WTC11 (cell line): ENCODE measurements around the gene ADPRS. TPM values are rescaled to one million over a fixed set of nuclear protein-coding genes. Genes with fewer than 3 reads are reported as not detected.

Experiments used
- ATAC-seq: fragments of 200-7000 bp; cut with Tn5 transposase; 2 replicates; pipeline ENCODE4 v1.10.0; 2021; ENCODE audit warnings: mild to moderate bottlenecking, moderate library complexity
- CTCF ChIA-PET: fragments of 300-600 bp; sonication (Branson Sonifier 250); formaldehyde crosslinking; loops from one replicate; lab custom pipeline; 2021; ENCODE audit warnings: antibody characterized with exemption; lab: Charles Lee
- POLR2A ChIA-PET: fragments of 350-600 bp; sonication (Branson Sonifier 250); formaldehyde crosslinking; loops from one replicate; lab custom pipeline; 2021; ENCODE audit warnings: antibody characterized with exemption; lab: Charles Lee
- DNase-seq: peaks from one replicate; pipeline ENCODE4 v3.0.0; 2021; ENCODE audit warnings: low spot score
- H3K27ac Mint-ChIP-seq: 2 replicates; pipeline ENCODE4 v1.8.0; 2021; ENCODE audit warnings: mixed read lengths
- H3K27me3 Mint-ChIP-seq: 2 replicates; pipeline ENCODE4 v1.8.0; 2021; ENCODE audit warnings: low read depth, mild to moderate bottlenecking, moderate library complexity, mixed read lengths
- H3K36me3 Mint-ChIP-seq: 2 replicates; pipeline ENCODE4 v1.8.0; 2021; ENCODE audit warnings: mixed read lengths
- H3K4me1 Mint-ChIP-seq: 2 replicates; pipeline ENCODE4 v1.8.0; 2022; ENCODE audit warnings: mixed read lengths
- H3K4me3 Mint-ChIP-seq: 2 replicates; pipeline ENCODE4 v1.8.0; 2021; ENCODE audit warnings: mild to moderate bottlenecking, moderate library complexity, mixed read lengths
- H3K9me3 Mint-ChIP-seq: 2 replicates; pipeline ENCODE4 v1.8.0; 2021; ENCODE audit warnings: mixed read lengths
- ATF1 ChIP-seq: sonication (generic); formaldehyde crosslinking; IDR thresholded peaks from 2 replicates; pipeline ENCODE4 v1.8.1; 2023; ENCODE audit warnings: mild to moderate bottlenecking, moderate library complexity, missing genetic modification reagents
- FOXK1 ChIP-seq: sonication (generic); formaldehyde crosslinking; IDR thresholded peaks from 2 replicates; pipeline ENCODE4 v1.8.0; 2022; ENCODE audit warnings: mild to moderate bottlenecking, moderate library complexity, missing genetic modification reagents
- KAT7 ChIP-seq: sonication (generic); formaldehyde crosslinking; IDR thresholded peaks from 2 replicates; pipeline ENCODE4 v1.8.1; 2023; ENCODE audit warnings: missing genetic modification reagents, mild to moderate bottlenecking, borderline replicate concordance
- NFYB ChIP-seq: sonication (generic); formaldehyde crosslinking; conservative IDR thresholded peaks from 2 replicates; pipeline ENCODE4 v1.8.0; 2022; ENCODE audit warnings: low read depth, missing genetic modification reagents
- NR2C2 ChIP-seq: sonication (generic); formaldehyde crosslinking; IDR thresholded peaks from 2 replicates; pipeline ENCODE4 v1.8.0; 2022; ENCODE audit warnings: mild to moderate bottlenecking, missing genetic modification reagents
- RELA ChIP-seq: sonication (generic); formaldehyde crosslinking; IDR thresholded peaks from 2 replicates; pipeline ENCODE4 v1.8.1; 2022; ENCODE audit warnings: missing genetic modification reagents, mild to moderate bottlenecking, borderline replicate concordance
- SMAD4 ChIP-seq: sonication (generic); formaldehyde crosslinking; IDR thresholded peaks from 2 replicates; pipeline ENCODE4 v1.8.0; 2022; ENCODE audit warnings: mild to moderate bottlenecking, missing genetic modification reagents
- ZBTB21 ChIP-seq: sonication (generic); formaldehyde crosslinking; IDR thresholded peaks from 2 replicates; pipeline ENCODE4 v1.8.1; 2023; ENCODE audit warnings: mild to moderate bottlenecking, missing genetic modification reagents, borderline replicate concordance
- ZNF138 ChIP-seq: sonication (generic); formaldehyde crosslinking; conservative IDR thresholded peaks from 2 replicates; pipeline ENCODE4 v1.8.1; 2022; ENCODE audit warnings: mild to moderate bottlenecking, moderate library complexity, missing genetic modification reagents
- ZNF263 ChIP-seq: sonication (generic); formaldehyde crosslinking; IDR thresholded peaks from 2 replicates; pipeline ENCODE4 v1.8.1; 2022; ENCODE audit warnings: low read depth, mild to moderate bottlenecking, moderate library complexity, missing genetic modification reagents
- ZNF416 ChIP-seq: fragments of 250-450 bp; sonication (Bioruptor Pico); IDR thresholded peaks from 2 replicates; pipeline ENCODE4 v1.9.0; 2021; ENCODE audit warnings: mild to moderate bottlenecking, inconsistent platforms
- ZNF425 ChIP-seq: fragments of 250-450 bp; sonication (Bioruptor Pico); conservative IDR thresholded peaks from 2 replicates; pipeline ENCODE4 v1.9.0; 2021; ENCODE audit warnings: mild to moderate bottlenecking
- total RNA-seq: library from RNA; stranded (reverse); gene quantifications from 3 replicates; pipeline ENCODE4 v1.2.3, GENCODE V29; 2021
- TF ChIP-seq, protein P1 (sequence below): sonication (generic); formaldehyde crosslinking; IDR thresholded peaks from 2 replicates; pipeline ENCODE4 v1.8.1; 2023; ENCODE audit warnings: mild to moderate bottlenecking, missing genetic modification reagents
- TF ChIP-seq, protein P2 (sequence below): fragments of 200-600 bp; IDR thresholded peaks from 2 replicates; pipeline ENCODE4 v1.8.0; 2022; ENCODE audit warnings: antibody characterized with exemption
- TF ChIP-seq, protein P3 (sequence below): sonication (generic); formaldehyde crosslinking; IDR thresholded peaks from 2 replicates; pipeline ENCODE4 v1.8.0; 2023; ENCODE audit warnings: missing genetic modification reagents, mild to moderate bottlenecking, borderline replicate concordance
- TF ChIP-seq, protein P4 (sequence below): sonication (generic); formaldehyde crosslinking; IDR thresholded peaks from 2 replicates; pipeline ENCODE4 v1.8.1; 2023; ENCODE audit warnings: mild to moderate bottlenecking, moderate library complexity, missing genetic modification reagents
- TF ChIP-seq, protein P5 (sequence below): fragments of 250-450 bp; sonication (Bioruptor Pico); IDR thresholded peaks from 2 replicates; pipeline ENCODE4 v1.9.0; 2021; ENCODE audit warnings: mild to moderate bottlenecking

ADPRS gene
- total RNA-seq, 1 experiment from 2014 or later: 32.7 TPM

DNA sequence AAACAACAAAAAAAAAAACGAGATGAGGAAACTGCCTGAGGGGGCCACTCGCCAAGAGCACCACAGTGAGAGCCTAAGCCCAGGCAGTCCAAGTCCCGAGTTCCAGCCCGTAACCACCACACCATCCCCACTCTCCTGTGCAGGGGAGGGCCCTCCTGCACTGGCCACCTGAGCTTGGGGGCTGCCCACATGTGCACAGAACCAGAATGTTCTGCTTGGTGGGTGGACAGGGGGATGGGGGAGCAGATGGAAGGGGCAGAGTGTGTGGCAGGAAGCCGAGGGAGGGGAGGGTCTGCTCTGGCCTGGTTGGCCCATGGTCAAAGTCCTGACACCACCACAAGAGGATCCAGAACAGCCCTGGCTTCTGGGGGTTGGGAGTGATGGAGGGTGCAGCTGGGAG, 17.6 kb downstream of the ADPRS start (continued):
- TF ChIP-seq, protein P1, sequence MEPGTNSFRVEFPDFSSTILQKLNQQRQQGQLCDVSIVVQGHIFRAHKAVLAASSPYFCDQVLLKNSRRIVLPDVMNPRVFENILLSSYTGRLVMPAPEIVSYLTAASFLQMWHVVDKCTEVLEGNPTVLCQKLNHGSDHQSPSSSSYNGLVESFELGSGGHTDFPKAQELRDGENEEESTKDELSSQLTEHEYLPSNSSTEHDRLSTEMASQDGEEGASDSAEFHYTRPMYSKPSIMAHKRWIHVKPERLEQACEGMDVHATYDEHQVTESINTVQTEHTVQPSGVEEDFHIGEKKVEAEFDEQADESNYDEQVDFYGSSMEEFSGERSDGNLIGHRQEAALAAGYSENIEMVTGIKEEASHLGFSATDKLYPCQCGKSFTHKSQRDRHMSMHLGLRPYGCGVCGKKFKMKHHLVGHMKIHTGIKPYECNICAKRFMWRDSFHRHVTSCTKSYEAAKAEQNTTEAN: no peak
- TF ChIP-seq NFYB (CRISPR knock-in tag): no peak
- TF ChIP-seq ZNF416: no peak
- TF ChIP-seq ZBTB21 (CRISPR knock-in tag): no peak
- no peak for TF ChIP-seq ATF1 (CRISPR knock-in tag)
- TF ChIP-seq SMAD4 (CRISPR knock-in tag): no peak
- TF ChIP-seq ZNF138 (CRISPR knock-in tag): no peak
- no peak for TF ChIP-seq ZNF425 (CRISPR knock-in tag)
- TF ChIP-seq, protein P2, sequence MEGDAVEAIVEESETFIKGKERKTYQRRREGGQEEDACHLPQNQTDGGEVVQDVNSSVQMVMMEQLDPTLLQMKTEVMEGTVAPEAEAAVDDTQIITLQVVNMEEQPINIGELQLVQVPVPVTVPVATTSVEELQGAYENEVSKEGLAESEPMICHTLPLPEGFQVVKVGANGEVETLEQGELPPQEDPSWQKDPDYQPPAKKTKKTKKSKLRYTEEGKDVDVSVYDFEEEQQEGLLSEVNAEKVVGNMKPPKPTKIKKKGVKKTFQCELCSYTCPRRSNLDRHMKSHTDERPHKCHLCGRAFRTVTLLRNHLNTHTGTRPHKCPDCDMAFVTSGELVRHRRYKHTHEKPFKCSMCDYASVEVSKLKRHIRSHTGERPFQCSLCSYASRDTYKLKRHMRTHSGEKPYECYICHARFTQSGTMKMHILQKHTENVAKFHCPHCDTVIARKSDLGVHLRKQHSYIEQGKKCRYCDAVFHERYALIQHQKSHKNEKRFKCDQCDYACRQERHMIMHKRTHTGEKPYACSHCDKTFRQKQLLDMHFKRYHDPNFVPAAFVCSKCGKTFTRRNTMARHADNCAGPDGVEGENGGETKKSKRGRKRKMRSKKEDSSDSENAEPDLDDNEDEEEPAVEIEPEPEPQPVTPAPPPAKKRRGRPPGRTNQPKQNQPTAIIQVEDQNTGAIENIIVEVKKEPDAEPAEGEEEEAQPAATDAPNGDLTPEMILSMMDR: no peak
- TF ChIP-seq NR2C2: no peak
- TF ChIP-seq FOXK1 (CRISPR knock-in tag): no peak
- no peak for TF ChIP-seq KAT7 (CRISPR knock-in tag)

DNA sequence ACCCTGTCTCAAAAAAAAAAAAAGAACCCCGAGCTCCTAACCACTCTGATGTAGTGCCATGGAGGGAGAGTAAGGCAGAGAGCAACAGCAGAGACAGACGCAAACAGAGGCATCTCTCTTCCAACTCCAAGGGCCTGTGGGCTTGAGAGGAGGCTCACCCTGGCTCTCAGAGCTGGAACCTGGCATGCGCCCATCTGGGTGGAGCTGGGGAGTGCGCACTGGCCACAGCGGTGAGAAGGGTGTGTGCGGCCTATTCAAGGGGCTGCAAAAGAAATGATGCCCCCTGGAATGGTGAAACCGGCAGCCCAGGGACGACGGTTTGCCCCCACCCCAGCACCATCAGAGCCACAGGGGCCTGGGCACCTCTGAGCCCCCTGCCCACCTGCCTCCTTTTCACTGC, 18.7 kb downstream of the ADPRS start:
- DNase-seq (no peak), ATAC-seq (no peak)
- no peak overlapping the region for H3K27ac Mint-ChIP-seq
- no peaks in the 10 kb centered on the region for H3K36me3 Mint-ChIP-seq
- no peaks in the 10 kb centered on the region for H3K9me3 Mint-ChIP-seq
- TF ChIP-seq, protein P3, sequence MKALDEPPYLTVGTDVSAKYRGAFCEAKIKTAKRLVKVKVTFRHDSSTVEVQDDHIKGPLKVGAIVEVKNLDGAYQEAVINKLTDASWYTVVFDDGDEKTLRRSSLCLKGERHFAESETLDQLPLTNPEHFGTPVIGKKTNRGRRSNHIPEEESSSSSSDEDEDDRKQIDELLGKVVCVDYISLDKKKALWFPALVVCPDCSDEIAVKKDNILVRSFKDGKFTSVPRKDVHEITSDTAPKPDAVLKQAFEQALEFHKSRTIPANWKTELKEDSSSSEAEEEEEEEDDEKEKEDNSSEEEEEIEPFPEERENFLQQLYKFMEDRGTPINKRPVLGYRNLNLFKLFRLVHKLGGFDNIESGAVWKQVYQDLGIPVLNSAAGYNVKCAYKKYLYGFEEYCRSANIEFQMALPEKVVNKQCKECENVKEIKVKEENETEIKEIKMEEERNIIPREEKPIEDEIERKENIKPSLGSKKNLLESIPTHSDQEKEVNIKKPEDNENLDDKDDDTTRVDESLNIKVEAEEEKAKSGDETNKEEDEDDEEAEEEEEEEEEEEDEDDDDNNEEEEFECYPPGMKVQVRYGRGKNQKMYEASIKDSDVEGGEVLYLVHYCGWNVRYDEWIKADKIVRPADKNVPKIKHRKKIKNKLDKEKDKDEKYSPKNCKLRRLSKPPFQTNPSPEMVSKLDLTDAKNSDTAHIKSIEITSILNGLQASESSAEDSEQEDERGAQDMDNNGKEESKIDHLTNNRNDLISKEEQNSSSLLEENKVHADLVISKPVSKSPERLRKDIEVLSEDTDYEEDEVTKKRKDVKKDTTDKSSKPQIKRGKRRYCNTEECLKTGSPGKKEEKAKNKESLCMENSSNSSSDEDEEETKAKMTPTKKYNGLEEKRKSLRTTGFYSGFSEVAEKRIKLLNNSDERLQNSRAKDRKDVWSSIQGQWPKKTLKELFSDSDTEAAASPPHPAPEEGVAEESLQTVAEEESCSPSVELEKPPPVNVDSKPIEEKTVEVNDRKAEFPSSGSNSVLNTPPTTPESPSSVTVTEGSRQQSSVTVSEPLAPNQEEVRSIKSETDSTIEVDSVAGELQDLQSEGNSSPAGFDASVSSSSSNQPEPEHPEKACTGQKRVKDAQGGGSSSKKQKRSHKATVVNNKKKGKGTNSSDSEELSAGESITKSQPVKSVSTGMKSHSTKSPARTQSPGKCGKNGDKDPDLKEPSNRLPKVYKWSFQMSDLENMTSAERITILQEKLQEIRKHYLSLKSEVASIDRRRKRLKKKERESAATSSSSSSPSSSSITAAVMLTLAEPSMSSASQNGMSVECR: no peak
- TF ChIP-seq RELA (no peak), ZNF263 (CRISPR knock-in tag) (no peak)
- TF ChIP-seq, protein P4, sequence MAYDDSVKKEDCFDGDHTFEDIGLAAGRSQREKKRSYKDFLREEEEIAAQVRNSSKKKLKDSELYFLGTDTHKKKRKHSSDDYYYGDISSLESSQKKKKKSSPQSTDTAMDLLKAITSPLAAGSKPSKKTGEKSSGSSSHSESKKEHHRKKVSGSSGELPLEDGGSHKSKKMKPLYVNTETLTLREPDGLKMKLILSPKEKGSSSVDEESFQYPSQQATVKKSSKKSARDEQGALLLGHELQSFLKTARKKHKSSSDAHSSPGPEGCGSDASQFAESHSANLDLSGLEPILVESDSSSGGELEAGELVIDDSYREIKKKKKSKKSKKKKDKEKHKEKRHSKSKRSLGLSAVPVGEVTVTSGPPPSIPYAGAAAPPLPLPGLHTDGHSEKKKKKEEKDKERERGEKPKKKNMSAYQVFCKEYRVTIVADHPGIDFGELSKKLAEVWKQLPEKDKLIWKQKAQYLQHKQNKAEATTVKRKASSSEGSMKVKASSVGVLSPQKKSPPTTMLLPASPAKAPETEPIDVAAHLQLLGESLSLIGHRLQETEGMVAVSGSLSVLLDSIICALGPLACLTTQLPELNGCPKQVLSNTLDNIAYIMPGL (CRISPR knock-in tag): no peak
- TF ChIP-seq, protein P5, sequence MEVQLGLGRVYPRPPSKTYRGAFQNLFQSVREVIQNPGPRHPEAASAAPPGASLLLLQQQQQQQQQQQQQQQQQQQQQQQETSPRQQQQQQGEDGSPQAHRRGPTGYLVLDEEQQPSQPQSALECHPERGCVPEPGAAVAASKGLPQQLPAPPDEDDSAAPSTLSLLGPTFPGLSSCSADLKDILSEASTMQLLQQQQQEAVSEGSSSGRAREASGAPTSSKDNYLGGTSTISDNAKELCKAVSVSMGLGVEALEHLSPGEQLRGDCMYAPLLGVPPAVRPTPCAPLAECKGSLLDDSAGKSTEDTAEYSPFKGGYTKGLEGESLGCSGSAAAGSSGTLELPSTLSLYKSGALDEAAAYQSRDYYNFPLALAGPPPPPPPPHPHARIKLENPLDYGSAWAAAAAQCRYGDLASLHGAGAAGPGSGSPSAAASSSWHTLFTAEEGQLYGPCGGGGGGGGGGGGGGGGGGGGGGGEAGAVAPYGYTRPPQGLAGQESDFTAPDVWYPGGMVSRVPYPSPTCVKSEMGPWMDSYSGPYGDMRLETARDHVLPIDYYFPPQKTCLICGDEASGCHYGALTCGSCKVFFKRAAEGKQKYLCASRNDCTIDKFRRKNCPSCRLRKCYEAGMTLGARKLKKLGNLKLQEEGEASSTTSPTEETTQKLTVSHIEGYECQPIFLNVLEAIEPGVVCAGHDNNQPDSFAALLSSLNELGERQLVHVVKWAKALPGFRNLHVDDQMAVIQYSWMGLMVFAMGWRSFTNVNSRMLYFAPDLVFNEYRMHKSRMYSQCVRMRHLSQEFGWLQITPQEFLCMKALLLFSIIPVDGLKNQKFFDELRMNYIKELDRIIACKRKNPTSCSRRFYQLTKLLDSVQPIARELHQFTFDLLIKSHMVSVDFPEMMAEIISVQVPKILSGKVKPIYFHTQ (CRISPR knock-in tag): no peak
- no peaks in the 10 kb centered on the region for H3K4me1 Mint-ChIP-seq
- no peak overlapping the region for H3K4me3 Mint-ChIP-seq
- ChIA-PET POLR2A (interaction anchor here (0.7 kb wide), 1 partner anchor 62 kb away, joined by 5 read pairs; no protein-coding TSS in a partner anchor), CTCF (interaction anchor here (0.7 to 3.4 kb wide), 4 partner anchors 8 to 42 kb away, joined by 3 to 24 read pairs (median 6); partner anchors contain the start of gene TRAPPC3)
- H3K27me3 Mint-ChIP-seq: no peaks in the 10 kb centered on the region
